ENCODE results near the gene ADRA2B. TPM values are rescaled to one million over a fixed set of nuclear protein-coding genes. Genes with fewer than 3 reads are reported as not detected.

The ADRA2B gene
- total RNA-seq, 1 experiment from 2014 or later = not detected

- no TSS peak for BruUV-seq (replicated peaks)
- peaks cover 25% of the 10 kb centered on the region for H3K27me3 Mint-ChIP-seq (ENCODE audit: insufficient read depth, unreplicated experiment)
- no peak for TF ChIP-seq CTCF (IDR thresholded peaks at IDR 0.05; ENCODE audit: unreplicated experiment)
- ChIA-PET POLR2A (no interaction called here), CTCF (interaction anchor here (0.5 to 0.7 kb wide), 2 partner anchors 10 to 61 kb away, joined by 3 read pairs; no protein-coding TSS in a partner anchor)
- no peak overlapping the region for H3K4me3 Mint-ChIP-seq (ENCODE audit: unreplicated experiment)
- no peaks in the 10 kb centered on the region for H3K36me3 Mint-ChIP-seq (ENCODE audit: insufficient read depth, unreplicated experiment)
- no peak for DNase-seq (ENCODE audit: unreplicated experiment)
- H3K27ac Mint-ChIP-seq (ENCODE audit: low read depth, unreplicated experiment) = no peak overlapping the region
- H3K4me1 Mint-ChIP-seq (ENCODE audit: insufficient read depth, unreplicated experiment) = no peaks in the 10 kb centered on the region
- no peaks in the 10 kb centered on the region for H3K9me3 Mint-ChIP-seq (ENCODE audit: unreplicated experiment)
- intact Hi-C loops (cut with micrococcal nuclease) = no loop called here
Observed at GRCh38 chr2:96083064-96083939, 33.1 kb downstream of the ADRA2B start.

- POLR2A ChIA-PET = interaction anchor here (0.6 kb wide), 1 partner anchor 17 kb away, joined by 3 read pairs; no protein-coding TSS in a partner anchor
Observed at GRCh38 chr2:96082211-96083063, 33.9 kb downstream of the ADRA2B start.

GRCh38 chr2:96081042-96081441 is 35.3 kb downstream of the ADRA2B start:
- no peak overlapping the region for H3K27ac Mint-ChIP-seq (ENCODE audit: low read depth, unreplicated experiment)
- DNase-seq (ENCODE audit: unreplicated experiment) = no peak
- no peak overlapping the region for H3K4me3 Mint-ChIP-seq (ENCODE audit: unreplicated experiment)
- no TSS peak for BruUV-seq (replicated peaks)
- TF ChIP-seq CTCF (IDR thresholded peaks at IDR 0.05; ENCODE audit: unreplicated experiment) = no peak
- no peaks in the 10 kb centered on the region for H3K4me1 Mint-ChIP-seq (ENCODE audit: insufficient read depth, unreplicated experiment)
- no peaks in the 10 kb centered on the region for H3K36me3 Mint-ChIP-seq (ENCODE audit: insufficient read depth, unreplicated experiment)
- intact Hi-C loops (cut with micrococcal nuclease) = no loop called here
- POLR2A ChIA-PET = no interaction called here
- H3K9me3 Mint-ChIP-seq (ENCODE audit: unreplicated experiment) = peaks cover 3% of the 10 kb centered on the region
- CTCF ChIA-PET = no interaction called here
- H3K27me3 Mint-ChIP-seq (ENCODE audit: insufficient read depth, unreplicated experiment) = peaks cover 25% of the 10 kb centered on the region

More at GRCh38 chr2:96082211-96083063, 33.9 kb downstream of the ADRA2B start:
- Mint-ChIP-seq H3K27ac (ENCODE audit: low read depth, unreplicated experiment) (no peak overlapping the region), H3K36me3 (ENCODE audit: insufficient read depth, unreplicated experiment) (no peaks in the 10 kb centered on the region), H3K9me3 (ENCODE audit: unreplicated experiment) (no peaks in the 10 kb centered on the region), H3K27me3 (ENCODE audit: insufficient read depth, unreplicated experiment) (peaks cover 25% of the 10 kb centered on the region), H3K4me1 (ENCODE audit: insufficient read depth, unreplicated experiment) (no peaks in the 10 kb centered on the region), H3K4me3 (ENCODE audit: unreplicated experiment) (no peak overlapping the region)
- CTCF ChIA-PET = interaction anchor here (0.5 to 0.7 kb wide), 2 partner anchors 9 to 60 kb away, joined by 3 read pairs; no protein-coding TSS in a partner anchor
- intact Hi-C loops (cut with micrococcal nuclease) = no loop called here
- no peak for TF ChIP-seq CTCF (IDR thresholded peaks at IDR 0.05; ENCODE audit: unreplicated experiment)
- DNase-seq (ENCODE audit: unreplicated experiment) = no peak
- BruUV-seq (replicated peaks) = no TSS peak

Data from MCF 10A (cell line).